Measurements from ENCODE around the gene ZNF581. TPM values are rescaled to one million over a fixed set of nuclear protein-coding genes. Genes with fewer than 3 reads are reported as not detected.

The ZNF581 gene
- total RNA-seq, 1 donor from 2014 or later = 29.6 TPM

GRCh38 chr19:55654868-55655647 lies 11.6 kb downstream of the ZNF581 start, which contains the start of gene U2AF2:
TSS of gene U2AF2 (plus strand) at chr19:55655035. CDS start at chr19:55655105, 70 bp downstream.
- Mint-ChIP-seq H3K9me3 (ENCODE audit: unreplicated experiment) (no peaks in the 10 kb centered on the region), H3K36me3 (ENCODE audit: unreplicated experiment) (peaks cover 13% of the 10 kb centered on the region), H3K27ac (ENCODE audit: unreplicated experiment) (peak within 1 kb of the TSS; percentile 100), H3K4me1 (ENCODE audit: unreplicated experiment) (peaks cover 43% of the 10 kb centered on the region), H3K27me3 (ENCODE audit: unreplicated experiment) (no peaks in the 10 kb centered on the region), H3K4me3 (ENCODE audit: unreplicated experiment) (peak within 1 kb of the TSS; percentile 96)
- peak; percentile 99 for DNase-seq (ENCODE audit: extremely low spot score, unreplicated experiment)
- TF ChIP-seq CTCF (IDR thresholded peaks at IDR 0.05) = no peak

- no peak for DNase-seq (ENCODE audit: extremely low spot score, unreplicated experiment)
- Mint-ChIP-seq H3K4me1 (ENCODE audit: unreplicated experiment) (peaks cover 37% of the 10 kb centered on the region), H3K9me3 (ENCODE audit: unreplicated experiment) (no peaks in the 10 kb centered on the region), H3K27me3 (ENCODE audit: unreplicated experiment) (no peaks in the 10 kb centered on the region), H3K27ac (ENCODE audit: unreplicated experiment) (peak overlapping the region; percentile 92), H3K36me3 (ENCODE audit: unreplicated experiment) (peaks cover 8% of the 10 kb centered on the region), H3K4me3 (ENCODE audit: unreplicated experiment) (peak overlapping the region; percentile 96)
- no peak for TF ChIP-seq CTCF (IDR thresholded peaks at IDR 0.05)
Measured at GRCh38 chr19:55655648-55656040, 12.2 kb downstream of the ZNF581 start.

- Mint-ChIP-seq H3K27me3 (ENCODE audit: unreplicated experiment) (no peaks in the 10 kb centered on the region), H3K27ac (ENCODE audit: unreplicated experiment) (peak overlapping the region; percentile 92), H3K9me3 (ENCODE audit: unreplicated experiment) (no peaks in the 10 kb centered on the region), H3K4me3 (ENCODE audit: unreplicated experiment) (peak overlapping the region; percentile 96), H3K4me1 (ENCODE audit: unreplicated experiment) (peaks cover 34% of the 10 kb centered on the region), H3K36me3 (ENCODE audit: unreplicated experiment) (peaks cover 4% of the 10 kb centered on the region)
- DNase-seq (ENCODE audit: extremely low spot score, unreplicated experiment) = no peak
- no peak for TF ChIP-seq CTCF (IDR thresholded peaks at IDR 0.05)
Measured at GRCh38 chr19:55656552-55656951, 13.1 kb downstream of the ZNF581 start.

GRCh38 chr19:55656988-55657747 lies 13.7 kb downstream of the ZNF581 start:
- Mint-ChIP-seq H3K4me3 (ENCODE audit: unreplicated experiment) (peak overlapping the region; percentile 58), H3K4me1 (ENCODE audit: unreplicated experiment) (peaks cover 34% of the 10 kb centered on the region), H3K27ac (ENCODE audit: unreplicated experiment) (no peak overlapping the region)

More at GRCh38 chr19:55656988-55657747, 13.7 kb downstream of the ZNF581 start:
- no peak for TF ChIP-seq CTCF (IDR thresholded peaks at IDR 0.05)
- peaks cover 7% of the 10 kb centered on the region for H3K36me3 Mint-ChIP-seq (ENCODE audit: unreplicated experiment)
- no peaks in the 10 kb centered on the region for H3K9me3 Mint-ChIP-seq (ENCODE audit: unreplicated experiment)
- DNase-seq (ENCODE audit: extremely low spot score, unreplicated experiment) = no peak
- H3K27me3 Mint-ChIP-seq (ENCODE audit: unreplicated experiment) = no peaks in the 10 kb centered on the region
